Measurements from ENCODE around the gene LONRF3. TPM values are rescaled to one million over a fixed set of nuclear protein-coding genes. Genes with fewer than 3 reads are reported as not detected.

LONRF3 gene
- total and polyA plus RNA-seq, 9 donors, result 1.1 to 10.5 (median 4.7) TPM

DNA sequence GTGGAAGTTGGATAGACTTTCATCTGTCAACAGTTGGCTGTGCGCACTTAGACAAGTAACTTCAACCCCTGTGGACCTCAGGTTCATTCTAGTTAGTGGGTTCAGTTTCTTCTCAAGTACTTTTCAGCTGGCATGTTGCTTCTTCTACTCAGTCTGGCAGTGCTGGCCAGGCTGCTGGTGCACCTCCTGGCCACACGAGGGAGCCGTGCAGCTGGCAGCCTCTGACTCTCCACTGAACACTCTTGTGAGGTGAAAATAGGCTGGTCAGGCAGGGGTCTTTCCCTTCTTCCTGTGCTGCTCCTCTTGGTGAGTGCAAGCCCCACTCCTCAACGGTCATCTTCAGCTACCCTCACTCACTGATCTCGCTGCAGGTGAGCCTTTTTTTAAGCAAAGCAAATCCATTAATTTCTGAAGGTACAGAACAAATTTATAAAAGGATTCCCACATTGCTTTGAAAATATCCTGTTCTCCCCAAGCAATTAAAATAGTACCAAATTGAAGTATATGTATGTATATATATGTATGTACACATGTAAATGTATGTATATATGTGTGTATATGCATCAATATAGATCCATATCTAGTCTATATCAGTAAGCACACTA is 30.6 kb downstream of the LONRF3 start:
- Histone ChIP-seq H3K4me1 (ENCODE audit: insufficient read depth) (no peaks in the 10 kb centered on the region), H3K27ac (no peak overlapping the region), H3K4me3 (no peak overlapping the region), H3K36me3 (no peaks in the 10 kb centered on the region), H3K27me3 (no peaks in the 10 kb centered on the region), H3K9me3 (no peaks in the 10 kb centered on the region)
- peak; percentile 36 to 69 (median 56) for DNase-seq
- intact Hi-C loops (cut with DNase I), result loop anchor here in 2 of 4 donors (5.0 to 10.0 kb wide), 2 partner anchors 60 to 153 kb away; no protein-coding TSS in a partner anchor
- WGBS, 3 donors, result 22 to 27% (median 23%) methylated on average over 5 of the region's 5 CpGs
- TF ChIP-seq, protein P1, sequence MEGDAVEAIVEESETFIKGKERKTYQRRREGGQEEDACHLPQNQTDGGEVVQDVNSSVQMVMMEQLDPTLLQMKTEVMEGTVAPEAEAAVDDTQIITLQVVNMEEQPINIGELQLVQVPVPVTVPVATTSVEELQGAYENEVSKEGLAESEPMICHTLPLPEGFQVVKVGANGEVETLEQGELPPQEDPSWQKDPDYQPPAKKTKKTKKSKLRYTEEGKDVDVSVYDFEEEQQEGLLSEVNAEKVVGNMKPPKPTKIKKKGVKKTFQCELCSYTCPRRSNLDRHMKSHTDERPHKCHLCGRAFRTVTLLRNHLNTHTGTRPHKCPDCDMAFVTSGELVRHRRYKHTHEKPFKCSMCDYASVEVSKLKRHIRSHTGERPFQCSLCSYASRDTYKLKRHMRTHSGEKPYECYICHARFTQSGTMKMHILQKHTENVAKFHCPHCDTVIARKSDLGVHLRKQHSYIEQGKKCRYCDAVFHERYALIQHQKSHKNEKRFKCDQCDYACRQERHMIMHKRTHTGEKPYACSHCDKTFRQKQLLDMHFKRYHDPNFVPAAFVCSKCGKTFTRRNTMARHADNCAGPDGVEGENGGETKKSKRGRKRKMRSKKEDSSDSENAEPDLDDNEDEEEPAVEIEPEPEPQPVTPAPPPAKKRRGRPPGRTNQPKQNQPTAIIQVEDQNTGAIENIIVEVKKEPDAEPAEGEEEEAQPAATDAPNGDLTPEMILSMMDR (IDR thresholded peaks at IDR 0.05), result peak; percentile 52 to 71 (median 57)
- TF ChIP-seq POLR2A (IDR thresholded peaks at IDR 0.05), result no peak

DNA sequence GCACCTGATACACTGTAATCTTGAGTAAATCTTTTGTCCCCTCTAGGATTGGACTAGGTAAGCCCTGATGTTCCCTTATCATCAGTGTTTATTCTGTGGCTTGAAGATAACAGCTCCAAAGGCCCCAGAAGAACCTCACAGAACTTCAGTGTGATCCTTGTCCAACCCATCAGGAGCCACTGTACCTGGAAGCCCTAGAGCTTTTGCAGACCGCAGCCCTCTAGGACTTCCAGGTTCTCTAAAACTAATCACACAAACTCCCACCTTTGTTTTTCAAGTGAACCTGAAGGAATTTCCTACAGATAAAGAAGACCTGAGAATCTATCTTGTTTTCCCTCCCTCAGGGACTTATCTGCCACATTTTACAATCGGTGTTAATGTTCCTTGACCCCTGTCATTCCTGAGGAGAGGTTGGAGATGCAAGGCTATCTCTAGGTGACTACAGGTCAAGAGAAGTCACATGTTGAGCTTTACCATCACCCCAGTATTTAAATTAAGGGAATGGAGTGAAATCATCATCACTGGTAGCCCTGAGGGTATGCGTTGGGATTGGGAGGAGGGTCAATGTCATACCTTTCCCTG is 32.9 kb downstream of the LONRF3 start:
- TF ChIP-seq EP300 (IDR thresholded peaks at IDR 0.05) (no peak), POLR2A (IDR thresholded peaks at IDR 0.05) (no peak)
- TF ChIP-seq, protein P1 (IDR thresholded peaks at IDR 0.05), result no peak
- no peak for DNase-seq
- intact Hi-C loops (cut with DNase I), result loop anchor here in 2 of 4 donors (5.0 to 10.0 kb wide), 2 partner anchors 58 to 155 kb away; no protein-coding TSS in a partner anchor
- Histone ChIP-seq H3K27me3 (no peaks in the 10 kb centered on the region), H3K27ac (no peak overlapping the region), H3K4me1 (ENCODE audit: insufficient read depth) (no peaks in the 10 kb centered on the region), H3K4me3 (no peak overlapping the region), H3K36me3 (no peaks in the 10 kb centered on the region), H3K9me3 (no peaks in the 10 kb centered on the region)
- WGBS, 3 donors, result 87 to 94% (median 93%) methylated on average over 3 of the region's 3 CpGs

DNA sequence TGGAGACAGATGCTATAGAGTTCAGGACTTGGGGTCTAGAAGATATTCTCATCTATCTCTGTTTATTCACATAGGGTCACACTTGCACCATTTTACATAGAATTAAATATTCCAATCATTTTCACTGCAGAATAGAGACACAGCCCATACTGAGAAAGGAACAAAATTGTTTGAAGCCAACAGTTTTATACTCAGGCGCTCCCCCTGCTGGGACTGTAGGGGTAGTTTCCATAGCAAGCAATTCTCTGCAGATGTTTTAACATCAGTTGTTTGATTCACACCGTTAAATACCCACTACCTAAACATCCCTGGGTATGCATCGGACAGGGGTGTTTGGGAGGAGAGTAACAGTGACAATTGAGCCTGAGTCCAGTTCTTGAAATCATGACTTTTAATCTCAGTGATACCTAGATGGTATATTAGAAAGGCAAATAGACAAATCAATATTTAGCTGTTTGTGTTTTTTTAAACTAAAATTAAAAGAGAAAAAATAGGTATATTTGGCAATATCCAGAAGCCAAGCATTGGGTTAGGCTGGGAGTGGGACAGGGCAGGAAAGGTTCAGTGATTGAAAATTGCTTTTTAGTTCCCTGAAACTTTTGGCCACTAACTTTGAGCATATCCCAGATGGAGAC is 33.8 kb downstream of the LONRF3 start:
- Histone ChIP-seq H3K36me3 (no peaks in the 10 kb centered on the region), H3K4me1 (ENCODE audit: insufficient read depth) (no peaks in the 10 kb centered on the region), H3K9me3 (no peaks in the 10 kb centered on the region), H3K27ac (no peak overlapping the region), H3K27me3 (no peaks in the 10 kb centered on the region), H3K4me3 (no peak overlapping the region)
- DNase-seq, result peak in 1 of 5 donors; percentile 22
- WGBS, 3 donors, result 10 to 18% (median 18%) methylated on average over 3 of the region's 3 CpGs
- intact Hi-C loops (cut with DNase I), result loop anchor here in 2 of 4 donors (5.0 to 10.0 kb wide), 2 partner anchors 57 to 156 kb away; no protein-coding TSS in a partner anchor
- TF ChIP-seq, protein P1 (IDR thresholded peaks at IDR 0.05), result no peak
- TF ChIP-seq EP300 (IDR thresholded peaks at IDR 0.05) (no peak), POLR2A (IDR thresholded peaks at IDR 0.05) (no peak)

DNA sequence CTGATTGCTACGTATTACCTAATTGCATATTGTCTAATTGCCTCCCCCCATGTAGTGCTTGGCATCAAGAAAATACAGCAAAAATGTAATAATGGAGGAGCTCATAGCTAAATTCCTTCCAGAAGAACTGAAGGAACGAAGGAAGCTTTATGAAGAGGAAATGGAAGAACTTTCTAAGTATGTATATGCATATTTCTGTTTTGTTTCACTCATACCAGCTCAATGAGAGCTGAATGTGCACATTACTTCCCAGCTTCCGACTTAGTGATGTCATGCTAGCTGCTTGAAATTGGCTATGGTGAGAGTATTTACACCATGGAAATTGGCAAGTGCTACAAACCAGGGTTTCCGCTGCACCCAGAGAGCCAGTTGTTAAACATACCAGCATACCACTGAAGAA is 34.7 kb downstream of the LONRF3 start:
- H3K27me3 ChIP-seq, result no peaks in the 10 kb centered on the region
- H3K27ac ChIP-seq, result no peak overlapping the region
- no peaks in the 10 kb centered on the region for H3K4me1 ChIP-seq (ENCODE audit: insufficient read depth)
- H3K9me3 ChIP-seq, result no peaks in the 10 kb centered on the region
- DNase-seq, result no peak
- H3K4me3 ChIP-seq, result no peak overlapping the region
- H3K36me3 ChIP-seq, result no peaks in the 10 kb centered on the region
- WGBS, 3 donors, result 70 to 75% (median 73%) methylated on average over 4 of the region's 4 CpGs
- TF ChIP-seq, protein P1 (IDR thresholded peaks at IDR 0.05), result no peak
- TF ChIP-seq EP300 (IDR thresholded peaks at IDR 0.05) (no peak), POLR2A (IDR thresholded peaks at IDR 0.05) (no peak)
- intact Hi-C loops (cut with DNase I), result loop anchor here in 2 of 4 donors (5.0 to 10.0 kb wide), 2 partner anchors 56 to 157 kb away; no protein-coding TSS in a partner anchor
